Forelimb muscle (tissue), 1 donor: ENCODE results near the gene CAMTA1. TPM values are rescaled to one million over a fixed set of nuclear protein-coding genes. Genes with fewer than 3 reads are reported as not detected.
A peak's percentile ranks its signal among the peaks of the same experiment; 100 is the strongest.
"Not testable (repeated sequence)": the region's sequence is repeated elsewhere in the genome, so short reads cannot be mapped to it uniquely, and the experiment has no call there.

Source experiments
- DNase-seq: peaks from one replicate; pipeline ENCODE4 v3.0.0-alpha.2; 2013; ENCODE audit warnings: low read depth
- polyA plus RNA-seq: library from polyadenylated mRNA; unstranded; fragments of 120-200 nt; gene quantifications from one replicate; pipeline ENCODE4 v1.2.1, GENCODE V29; 2013; ENCODE audit not compliant: insufficient read length

Gene CAMTA1
- polyA plus RNA-seq, 1 donor, result 43.5 TPM

DNA sequence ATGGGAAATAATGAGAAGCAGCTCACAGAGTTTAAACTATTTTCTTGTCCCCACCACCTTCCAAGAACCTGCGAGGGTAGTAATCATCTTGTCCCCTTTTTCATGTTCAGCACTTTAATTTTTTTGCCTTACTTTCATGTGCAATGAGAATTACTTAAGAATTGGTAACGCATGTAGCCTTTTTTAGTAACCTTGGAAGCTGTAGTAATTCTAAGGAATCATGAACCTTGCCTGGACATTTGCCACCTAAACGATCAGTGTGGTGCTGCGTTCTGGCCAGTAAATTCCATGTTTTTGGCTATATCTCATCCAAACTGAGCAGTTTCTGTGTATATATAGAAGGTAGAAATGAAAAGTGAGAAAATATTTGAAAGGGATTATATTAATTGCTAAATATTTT is 981.9 kb downstream of the CAMTA1 start:
- no peak for DNase-seq

DNA sequence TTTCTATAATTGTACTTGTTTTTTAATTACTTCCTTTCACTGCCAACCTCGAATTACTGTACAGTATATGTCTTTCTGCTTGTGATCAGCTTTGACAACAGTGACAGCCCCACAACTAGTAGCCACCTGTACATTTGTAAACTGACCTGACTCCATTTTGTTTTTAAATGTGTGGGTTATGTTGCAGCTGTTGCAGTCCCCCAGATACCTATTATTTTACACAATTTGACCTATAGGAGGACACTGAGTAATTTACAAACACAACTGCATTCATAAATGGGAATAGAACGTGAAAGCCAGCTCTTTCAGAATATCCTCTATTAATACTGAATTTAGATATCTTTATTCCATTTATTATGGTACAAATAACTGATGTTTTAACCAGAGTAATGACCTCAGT is 983.3 kb downstream of the CAMTA1 start:
- DNase-seq, result no peak

DNA sequence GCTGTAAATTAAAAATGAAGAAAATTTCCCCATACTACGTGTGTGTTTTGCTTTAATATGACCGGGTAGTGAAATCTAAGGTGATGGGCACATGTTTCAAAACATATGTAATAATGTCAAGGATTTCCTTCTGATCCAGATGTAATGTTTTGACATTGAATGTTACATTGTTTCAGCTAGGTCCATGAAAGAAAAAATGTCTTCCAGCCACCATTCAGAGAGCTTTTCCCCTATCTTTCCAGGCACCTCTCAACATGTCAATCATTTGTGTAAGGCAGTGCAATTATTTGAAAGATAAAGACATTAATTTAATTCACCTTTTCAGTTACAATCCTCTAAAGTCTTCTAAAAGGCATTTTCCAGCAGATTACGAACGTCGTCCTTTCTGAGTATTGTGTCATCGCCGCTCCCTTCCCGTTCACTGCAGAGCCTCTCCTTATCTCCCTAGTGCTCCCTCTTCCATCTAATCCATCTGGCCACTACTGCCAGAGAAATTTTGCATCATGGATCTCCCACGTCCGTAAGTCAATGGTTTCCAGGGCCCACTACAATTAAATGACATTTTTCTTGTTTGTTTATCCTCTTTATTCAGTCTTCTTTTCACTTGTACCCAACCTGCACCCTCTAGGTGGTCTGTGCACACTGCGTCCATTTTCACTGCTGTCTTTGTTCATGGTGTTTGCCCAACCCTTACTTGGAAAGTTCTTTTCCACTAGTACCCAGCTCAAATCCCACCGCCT is 984.6 kb downstream of the CAMTA1 start:
- no peak for DNase-seq

- DNase-seq, result no peak
These were observed 985.4 kb downstream of the CAMTA1 start for GRCh38 chr1:7770669-7770996.

- DNase-seq, result no peak
These were observed 986.0 kb downstream of the CAMTA1 start, which contains the start of gene VAMP3 for GRCh38 chr1:7770997-7771822. TSS of gene VAMP3 (plus strand) at chr1:7771296. CDS start at chr1:7771384, 88 bp downstream.

DNA sequence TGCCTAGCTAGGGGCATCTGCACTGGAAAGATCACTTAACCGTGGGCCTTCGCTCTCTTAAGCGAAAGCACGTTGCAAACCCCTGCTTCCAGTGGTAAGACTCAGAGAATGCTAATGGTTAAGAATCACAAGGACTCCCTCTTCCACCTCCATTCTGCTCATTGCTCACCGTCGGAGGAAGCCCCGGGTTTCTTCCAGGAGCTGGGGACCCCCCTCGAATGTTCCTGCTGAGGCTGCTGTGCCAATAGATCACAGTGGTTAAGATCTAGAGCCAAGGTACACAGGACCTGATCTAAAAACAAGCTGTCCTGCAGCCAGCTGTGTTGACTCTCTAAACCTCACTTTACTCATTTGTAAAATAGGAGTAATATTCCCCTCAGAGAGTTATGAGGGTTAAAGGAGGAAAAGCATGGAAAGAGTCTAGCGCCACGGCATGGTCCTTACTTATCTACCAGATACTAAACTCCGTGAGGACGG is 986.6 kb downstream of the CAMTA1 start:
- no peak for DNase-seq

- DNase-seq, result no peak
These were observed 992.3 kb downstream of the CAMTA1 start for GRCh38 chr1:7777591-7777990.

- DNase-seq, result no peak
These were observed 992.9 kb downstream of the CAMTA1 start for GRCh38 chr1:7778133-7778628.

- no peak for DNase-seq
These were observed 995.7 kb downstream of the CAMTA1 start for GRCh38 chr1:7780976-7781375.

DNA sequence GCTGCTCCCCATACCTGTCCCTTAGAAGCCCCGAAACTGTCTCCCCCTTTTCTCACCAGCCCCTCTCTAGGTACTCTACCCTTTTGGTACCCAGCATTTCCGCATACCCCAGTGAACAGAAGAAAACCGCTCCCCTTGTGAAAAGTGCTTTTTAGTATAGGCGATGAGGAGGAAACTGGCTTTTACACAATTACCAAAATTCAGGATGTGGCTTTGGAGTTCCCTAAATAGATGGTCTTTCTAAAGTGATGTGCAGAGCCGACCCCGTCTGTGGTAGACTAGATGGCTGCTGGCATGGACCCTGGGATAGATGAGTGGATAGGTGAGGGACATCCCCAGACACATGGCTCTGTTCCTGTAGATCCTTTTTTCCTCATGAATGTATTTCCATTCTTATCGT is 996.2 kb downstream of the CAMTA1 start:
- DNase-seq, result no peak

- DNase-seq, result no peak
These were observed 996.8 kb downstream of the CAMTA1 start for GRCh38 chr1:7781923-7782495.

DNA sequence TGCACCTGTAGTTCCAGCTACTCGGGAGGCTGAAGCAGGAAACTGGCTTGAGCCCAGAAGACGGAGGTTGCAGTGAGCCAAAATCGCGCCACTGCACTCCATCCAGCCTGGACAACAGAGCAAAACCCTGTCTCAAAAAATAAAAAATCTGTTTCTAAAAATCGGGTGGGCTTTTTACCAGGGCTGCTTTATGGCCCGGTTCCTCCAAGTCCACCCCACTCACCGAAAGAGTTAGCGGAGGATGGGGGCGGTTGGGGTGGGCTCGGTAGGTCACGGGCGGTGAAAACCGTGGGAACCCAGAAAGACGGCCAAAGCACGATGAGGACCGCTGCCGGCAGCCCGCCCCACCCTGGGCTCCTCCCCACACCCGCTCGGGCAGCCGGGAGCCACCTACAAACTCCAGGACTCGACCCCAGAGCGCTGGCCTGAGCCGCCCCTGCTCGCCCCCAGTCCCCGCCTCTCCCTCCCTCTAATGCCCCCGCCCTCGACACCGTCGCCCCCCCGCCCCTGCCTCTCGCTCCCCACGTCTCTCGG is 998.0 kb downstream of the CAMTA1 start:
- no peak for DNase-seq

GRCh38 chr1:7783826-7784491 is 998.7 kb downstream of the CAMTA1 start, which contains the start of gene PER3:
TSS of gene PER3 (plus strand) at chr1:7784291. CDS start at chr1:7784878, 587 bp downstream.
- peak; percentile 72 for DNase-seq

DNA sequence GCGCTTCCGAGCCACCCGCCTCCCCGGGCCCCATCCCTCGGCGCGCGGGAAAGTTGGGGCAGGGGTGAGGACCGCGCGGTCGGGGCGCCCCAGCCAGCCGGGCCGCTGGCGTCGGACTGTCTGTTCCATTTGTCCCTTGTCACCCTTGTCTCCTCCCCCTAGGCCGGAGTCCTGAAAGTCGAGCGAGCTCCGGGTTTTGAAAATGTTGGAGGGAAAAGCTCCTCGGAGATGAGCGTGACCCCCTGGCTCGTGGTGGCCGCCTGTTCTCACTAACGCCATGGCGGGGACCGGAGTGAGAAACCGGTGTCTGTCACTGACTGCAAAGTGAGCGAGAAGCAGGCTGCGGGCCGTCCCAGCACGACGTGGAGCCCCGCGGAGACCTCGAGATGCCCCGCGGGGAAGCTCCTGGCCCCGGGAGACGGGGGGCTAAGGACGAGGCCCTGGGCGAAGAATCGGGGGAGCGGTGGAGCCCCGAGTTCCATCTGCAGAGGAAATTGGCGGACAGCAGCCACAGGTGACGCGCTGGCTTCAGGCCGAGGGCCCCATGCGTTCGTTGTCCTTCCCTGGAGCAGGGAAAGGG is 999.3 kb downstream of the CAMTA1 start:
- no peak for DNase-seq

DNA sequence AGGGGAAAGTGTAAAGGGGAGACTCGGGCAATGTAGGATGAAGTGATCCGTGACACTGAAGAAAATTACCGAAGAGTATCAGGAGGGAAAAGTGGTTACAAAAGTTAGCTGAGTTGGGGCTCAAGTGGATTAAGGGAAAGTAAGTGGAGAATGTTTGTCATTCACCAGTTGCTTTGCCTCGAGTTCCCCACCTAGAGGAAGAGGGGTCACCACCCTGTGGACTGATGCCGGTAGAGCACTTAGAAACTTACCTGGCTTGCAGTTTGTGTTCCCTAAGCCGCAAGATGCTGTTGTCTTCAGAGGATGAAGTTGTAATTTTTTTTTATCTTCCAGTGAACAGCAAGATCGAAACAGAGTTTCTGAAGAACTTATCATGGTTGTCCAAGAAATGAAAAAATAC is 999.9 kb downstream of the CAMTA1 start:
- no peak for DNase-seq

DNA sequence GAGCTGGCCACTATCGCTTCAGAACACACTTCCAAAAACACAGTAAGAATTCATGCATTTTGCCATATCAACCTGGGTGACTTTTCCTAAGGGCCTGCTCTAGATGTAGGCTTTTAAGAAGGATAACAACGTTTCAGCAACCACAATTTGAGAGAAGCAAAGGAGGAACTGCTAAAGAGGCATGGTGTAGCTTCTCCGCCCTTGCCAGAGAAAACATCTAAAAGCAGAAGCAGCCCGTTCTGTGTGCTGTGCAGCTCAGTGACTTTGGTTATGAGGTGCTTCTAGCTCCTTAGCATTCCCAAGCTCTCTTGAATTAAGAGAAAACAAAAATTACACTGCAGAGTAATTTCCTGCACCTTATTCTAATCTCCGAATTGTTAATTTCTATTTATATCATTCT is 1001.5 kb downstream of the CAMTA1 start:
- DNase-seq, result no peak

DNA sequence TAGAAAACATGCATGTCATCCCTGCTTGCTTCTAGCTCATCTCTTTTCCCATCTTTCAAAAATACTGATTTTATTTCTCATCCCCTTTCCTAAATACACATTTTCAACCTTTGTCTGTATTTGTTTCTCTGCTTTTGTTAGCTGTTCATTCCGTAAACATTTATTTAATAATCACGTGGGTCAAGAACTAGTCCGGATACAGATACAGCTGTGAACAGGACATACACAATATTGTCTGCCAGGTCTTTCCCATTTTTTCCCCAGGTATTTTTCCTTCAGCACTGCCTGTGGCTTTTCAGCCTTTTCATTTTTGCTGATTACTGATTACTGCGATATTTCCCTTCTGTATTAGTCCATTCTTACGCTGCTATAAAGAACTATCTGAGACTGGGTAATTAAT is 1004.6 kb downstream of the CAMTA1 start:
- DNase-seq, result no peak

DNA sequence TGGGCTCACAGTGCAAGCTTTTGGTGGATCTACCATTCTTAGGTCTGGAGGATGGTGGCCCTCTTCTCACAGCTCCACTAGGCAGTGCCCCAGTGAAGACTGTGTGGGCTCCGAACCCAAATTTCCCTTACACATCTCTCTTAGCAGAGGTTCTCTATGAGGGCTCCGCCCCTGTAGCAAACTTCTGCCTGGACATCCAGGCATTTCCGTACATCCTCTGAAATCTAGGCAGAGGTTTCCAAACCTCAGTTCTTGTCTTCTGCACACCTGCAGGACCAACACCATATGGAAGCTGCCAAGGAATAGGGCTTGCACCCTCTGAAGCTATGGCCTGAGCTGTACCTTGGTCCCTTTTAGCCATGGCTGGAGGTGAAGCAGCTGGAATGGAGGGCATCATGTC is 1005.8 kb downstream of the CAMTA1 start:
- DNase-seq, result not testable (repeated sequence)

DNA sequence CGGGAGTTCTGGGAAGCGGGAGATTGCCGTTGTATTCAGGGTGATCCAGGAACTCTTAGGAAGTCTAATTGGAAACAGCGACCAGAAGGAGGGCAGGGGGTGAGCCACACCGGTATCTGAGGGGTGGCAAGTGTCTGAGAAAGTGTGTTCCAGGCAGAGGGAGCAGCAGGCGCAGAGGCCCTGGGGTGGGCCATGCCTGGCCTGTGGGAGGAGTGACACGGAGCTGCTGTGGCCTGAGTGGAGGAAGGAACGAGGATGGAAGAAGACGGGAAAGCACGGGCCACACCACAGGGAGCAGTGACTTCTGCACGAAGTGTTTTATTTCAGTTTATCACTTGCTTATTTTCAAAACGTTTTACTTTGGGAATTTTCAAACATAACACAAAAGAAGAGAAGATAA is 1010.2 kb downstream of the CAMTA1 start:
- no peak for DNase-seq

GRCh38 chr1:7805460-7805859 is 1020.2 kb downstream of the CAMTA1 start:
- no peak for DNase-seq

DNA sequence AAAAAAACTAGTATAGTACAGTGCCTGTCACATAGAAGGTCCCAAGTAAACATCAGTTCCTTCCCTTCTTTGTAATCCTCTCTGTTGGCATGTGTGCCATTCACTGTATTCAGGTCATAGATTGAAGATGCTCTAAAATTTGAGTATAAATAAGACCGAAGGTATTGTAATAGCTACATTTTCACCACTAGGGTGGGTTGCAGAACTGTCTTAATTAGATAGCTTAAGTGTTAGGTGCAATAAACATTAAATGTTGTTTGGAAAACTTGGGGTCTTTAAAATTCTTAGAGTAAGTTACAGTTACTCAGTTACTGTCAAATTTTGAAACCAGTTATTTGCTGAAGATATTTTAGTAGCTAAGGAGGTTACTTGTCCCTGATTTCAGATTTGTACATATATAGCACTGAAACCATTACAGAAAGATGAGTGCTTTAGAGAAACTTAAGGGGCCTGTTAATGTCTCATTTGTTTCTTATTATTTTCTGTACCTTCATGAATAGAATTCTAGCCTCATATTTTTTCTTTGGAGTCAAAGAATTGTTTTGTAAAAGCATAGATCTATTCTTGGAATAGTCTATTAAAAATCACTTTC is 1023.1 kb downstream of the CAMTA1 start:
- no peak for DNase-seq
